OCI-LY7 (cell line): Measurements from ENCODE around the gene TPCN1. TPM values are rescaled to one million over a fixed set of nuclear protein-coding genes. Genes with fewer than 3 reads are reported as not detected.

ENCODE experiments used
- BruUV-seq: library from RNA; stranded (reverse); fragments of 400-500 nt; replicated peaks from 2 replicates; lab custom pipeline; 2021; lab: Mats Ljungman, UMichigan
- CTCF ChIA-PET: fragments of 300-600 bp; sonication (Branson Sonifier 250); formaldehyde crosslinking; loops from one replicate; lab custom pipeline; 2022; ENCODE audit warnings: antibody characterized with exemption; ENCODE audit not compliant: unreplicated experiment; lab: Charles Lee
- POLR2A ChIA-PET: fragments of 300-600 bp; sonication (Branson Sonifier 250); formaldehyde crosslinking; loops from one replicate; lab custom pipeline; 2022; ENCODE audit warnings: antibody characterized with exemption; lab: Charles Lee
- DNase-seq: peaks from one replicate; pipeline ENCODE4 v3.0.0-alpha.2; 2015; ENCODE audit warnings: low spot score
- H2AFZ ChIP-seq: fragments of 200-600 bp; sonication (generic), shearing (Covaris generic); 2 replicates; pipeline ENCODE4 v1.6.1; 2014; ENCODE audit warnings: mild to moderate bottlenecking, antibody characterized with exemption, low read length, moderate library complexity
- H3K27ac ChIP-seq: fragments of 200-600 bp; sonication (generic); 2 replicates; pipeline ENCODE4 v1.5.1; 2014; ENCODE audit warnings: mixed run types, low read depth, mild to moderate bottlenecking, moderate library complexity, low read length, inconsistent platforms; ENCODE audit not compliant: poor library complexity, severe bottlenecking
- H3K36me3 ChIP-seq: fragments of 200-600 bp; sonication (generic); 2 replicates; pipeline ENCODE4 v1.6.1; 2014; ENCODE audit warnings: mild to moderate bottlenecking, antibody characterized with exemption, low read length, moderate library complexity, mixed read lengths; ENCODE audit not compliant: insufficient read depth
- H3K4me1 ChIP-seq: fragments of 200-600 bp; sonication (generic); 2 replicates; pipeline ENCODE4 v1.5.1; 2014; ENCODE audit warnings: mild to moderate bottlenecking, low read length; ENCODE audit not compliant: insufficient read depth, poor library complexity, severe bottlenecking
- H3K4me2 ChIP-seq: fragments of 200-600 bp; sonication (generic); 2 replicates; pipeline ENCODE4 v1.6.1; 2014; ENCODE audit warnings: mild to moderate bottlenecking, low read length
- H3K4me3 ChIP-seq: fragments of 200-600 bp; sonication (generic); 2 replicates; pipeline ENCODE4 v1.5.1; 2014; ENCODE audit warnings: mild to moderate bottlenecking, low read depth, low read length; ENCODE audit not compliant: poor library complexity, severe bottlenecking
- H3K79me2 ChIP-seq: fragments of 200-600 bp; sonication (generic); 2 replicates; pipeline ENCODE4 v1.6.1; 2016; ENCODE audit warnings: low read depth, mild to moderate bottlenecking, low read length, moderate library complexity, mixed read lengths; ENCODE audit not compliant: insufficient read depth
- H3K9me2 ChIP-seq: fragments of 200-600 bp; sonication (generic); 2 replicates; pipeline ENCODE4 v1.6.1; 2016; ENCODE audit warnings: mild to moderate bottlenecking, low read length, mixed read lengths; ENCODE audit not compliant: insufficient read depth
- H3K9me3 ChIP-seq: fragments of 200-600 bp; sonication (generic); 2 replicates; pipeline ENCODE4 v1.6.1; 2014; ENCODE audit warnings: mild to moderate bottlenecking, mixed run types, low read length, mixed read lengths
- H4K20me1 ChIP-seq: fragments of 200-600 bp; sonication (generic); 2 replicates; pipeline ENCODE4 v1.6.1; 2014; ENCODE audit warnings: mild to moderate bottlenecking, antibody characterized with exemption, low read length, moderate library complexity, mixed read lengths; ENCODE audit not compliant: insufficient read depth
- CTCF ChIP-seq: fragments of 200-600 bp; sonication (generic); conservative IDR thresholded peaks from 2 replicates; pipeline ENCODE4 v1.5.1; 2014; ENCODE audit warnings: mild to moderate bottlenecking, antibody characterized with exemption, low read length, moderate library complexity, mixed read lengths
- EZH2phosphoT487 ChIP-seq: fragments of 200-600 bp; sonication (generic); IDR thresholded peaks from 2 replicates; pipeline ENCODE4 v1.6.1; 2018; ENCODE audit warnings: low read depth, borderline replicate concordance, mild to moderate bottlenecking, mixed run types, antibody characterized with exemption, low read length, moderate library complexity, mixed read lengths
- intact Hi-C: fragments of 100-400 bp; cut with micrococcal nuclease; formaldehyde crosslinking; loops from one replicate; pipeline ENCODE4 v1.10.0; 2022; ENCODE audit not compliant: unreplicated experiment
- total RNA-seq, 2 experiments: library from RNA; depleted of rRNA in 1 of 2; stranded (reverse); fragments of >200 nt in 1 of 2; shearing (Covaris generic) in 1 of 2; gene quantifications; 2 replicates each; pipeline ENCODE4 v1.2.3, GENCODE V29; 2014 to 2022

TPCN1 gene
- total RNA-seq, 2 experiments from 2014 or later: 96.0 to 160 TPM

GRCh38 chr12:113195598-113195997, 25.7 kb upstream of the TPCN1 start:
- no peaks in the 10 kb centered on the region for H4K20me1 ChIP-seq
- no peak overlapping the region for H3K4me3 ChIP-seq
- H3K4me2 ChIP-seq: no peak overlapping the region
- H3K27ac ChIP-seq: no peak overlapping the region
- no peak for DNase-seq
- H3K79me2 ChIP-seq: peaks cover 3% of the 10 kb centered on the region; the same call in 1 of the 2 replicates
- POLR2A ChIA-PET: interaction anchor here (1.2 to 1.7 kb wide), 2 partner anchors 30 to 32 kb away, joined by 4 to 5 read pairs; no protein-coding TSS in a partner anchor
- CTCF ChIA-PET: no interaction called here
- BruUV-seq: no TSS peak
- intact Hi-C loops: loop anchor here (5.0 to 10.0 kb wide), 4 partner anchors 79 to 227 kb away; partner anchors contain the start of gene SDSL
- H3K4me1 ChIP-seq: peaks cover 42% of the 10 kb centered on the region
- H3K9me3 ChIP-seq: no peaks in the 10 kb centered on the region
- TF ChIP-seq CTCF (no peak), EZH2phosphoT487 (no peak)
- H2AFZ ChIP-seq: no peak overlapping the region
- H3K9me2 ChIP-seq: no peaks in the 10 kb centered on the region
- peaks cover 66% of the 10 kb centered on the region for H3K36me3 ChIP-seq

- CTCF ChIA-PET: no interaction called here
- intact Hi-C loops: loop anchor here (5.0 to 10.0 kb wide), 4 partner anchors 78 to 226 kb away; partner anchors contain the start of gene SDSL
- H3K4me3 ChIP-seq: no peak overlapping the region
- H2AFZ ChIP-seq: no peak overlapping the region
- TF ChIP-seq EZH2phosphoT487: no peak
- TF ChIP-seq CTCF: no peak
- no TSS peak for BruUV-seq
- H3K9me2 ChIP-seq: no peaks in the 10 kb centered on the region
- peaks cover 49% of the 10 kb centered on the region for H3K4me1 ChIP-seq
- H3K9me3 ChIP-seq: no peaks in the 10 kb centered on the region
- peak overlapping the region; percentile 65 for H3K27ac ChIP-seq
- POLR2A ChIA-PET: interaction anchor here (1.0 to 1.7 kb wide), 3 partner anchors 11 to 29 kb away, joined by 3 to 4 read pairs (median 4); no protein-coding TSS in a partner anchor
- no peak for DNase-seq
- H3K79me2 ChIP-seq: no peaks in the 10 kb centered on the region
- H4K20me1 ChIP-seq: no peaks in the 10 kb centered on the region
- peaks cover 61% of the 10 kb centered on the region for H3K36me3 ChIP-seq
- no peak overlapping the region for H3K4me2 ChIP-seq
These were observed 24.7 kb upstream of the TPCN1 start for GRCh38 chr12:113196582-113196981.

- no peak overlapping the region for H2AFZ ChIP-seq
- H3K4me3 ChIP-seq: no peak overlapping the region
- H3K9me2 ChIP-seq: no peaks in the 10 kb centered on the region
- no peaks in the 10 kb centered on the region for H3K9me3 ChIP-seq
- H4K20me1 ChIP-seq: no peaks in the 10 kb centered on the region
- POLR2A ChIA-PET: interaction anchor here (0.6 to 1.4 kb wide), 5 partner anchors 11 to 212 kb away, joined by 3 to 5 read pairs (median 3); no protein-coding TSS in a partner anchor
- peaks cover 60% of the 10 kb centered on the region for H3K36me3 ChIP-seq
- no TSS peak for BruUV-seq
- peak overlapping the region; percentile 65 for H3K27ac ChIP-seq
- H3K4me1 ChIP-seq: peaks cover 53% of the 10 kb centered on the region
- intact Hi-C loops: loop anchor here (1.0 to 10.0 kb wide), 6 partner anchors 24 to 225 kb away; partner anchors contain the start of genes SDSL and TPCN1
- TF ChIP-seq CTCF: peak; percentile 87
- no peak for TF ChIP-seq EZH2phosphoT487
- CTCF ChIA-PET: no interaction called here
- H3K4me2 ChIP-seq: peak overlapping the region; percentile 36
- DNase-seq: peak; percentile 87
- no peaks in the 10 kb centered on the region for H3K79me2 ChIP-seq
These were observed 24.3 kb upstream of the TPCN1 start for GRCh38 chr12:113196990-113197389.
